Vagina (tissue), 2 donors: ENCODE measurements around the gene STK24.

ENCODE experiments used
- POLR2A ChIP-seq, 2 donors: fragments of 450-650 bp; IDR thresholded peaks; one replicate each; pipeline ENCODE4 v1.6.1; 2017; ENCODE audit warnings: antibody characterized with exemption in 2 of 2, mild to moderate bottlenecking in 2 of 2, moderate library complexity in 2 of 2
- POLR2AphosphoS5 ChIP-seq, 2 donors: sonication (generic); formaldehyde crosslinking; IDR thresholded peaks; one replicate each; pipeline ENCODE4 v1.9.0; 2017; ENCODE audit warnings: antibody characterized with exemption in 2 of 2, mild to moderate bottlenecking in 2 of 2, low read depth in 1 of 2; ENCODE audit not compliant: insufficient read depth in 1 of 2
- TF ChIP-seq, protein P1 (sequence below), 3 experiments: fragments of 450-650 bp in 2 of 3; fragments of 200-600 bp in 1 of 3; sonication (generic) in 1 of 3; IDR thresholded peaks; one replicate each; pipeline ENCODE4 v1.5.1; 2017 to 2019; ENCODE audit warnings: antibody characterized with exemption in 3 of 3, mild to moderate bottlenecking in 2 of 3, moderate library complexity in 2 of 3

DNA sequence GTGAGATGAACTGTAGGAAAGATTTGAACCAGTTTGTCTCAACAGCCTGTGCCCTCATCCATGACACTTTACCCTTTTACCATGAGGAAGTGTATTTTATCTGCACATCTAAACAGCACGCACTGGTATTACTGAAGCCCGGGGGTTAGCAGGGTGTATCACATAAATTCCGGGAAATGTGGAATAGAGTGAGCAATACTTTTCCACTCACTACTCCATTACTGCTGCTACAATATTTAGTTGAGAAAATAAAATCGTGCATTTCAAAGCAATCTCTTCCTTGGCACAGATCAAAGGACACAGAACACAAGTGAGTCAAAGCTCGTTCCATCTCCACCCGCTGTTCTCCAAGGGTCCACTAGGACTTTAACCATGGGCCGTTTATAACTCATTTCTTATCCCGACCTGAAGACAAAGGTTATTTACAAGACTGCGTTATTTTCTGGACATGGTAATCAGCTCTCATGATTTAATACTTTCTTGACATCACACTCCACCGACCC is 35.2 kb downstream of the STK24 start:
- TF ChIP-seq, protein P1, sequence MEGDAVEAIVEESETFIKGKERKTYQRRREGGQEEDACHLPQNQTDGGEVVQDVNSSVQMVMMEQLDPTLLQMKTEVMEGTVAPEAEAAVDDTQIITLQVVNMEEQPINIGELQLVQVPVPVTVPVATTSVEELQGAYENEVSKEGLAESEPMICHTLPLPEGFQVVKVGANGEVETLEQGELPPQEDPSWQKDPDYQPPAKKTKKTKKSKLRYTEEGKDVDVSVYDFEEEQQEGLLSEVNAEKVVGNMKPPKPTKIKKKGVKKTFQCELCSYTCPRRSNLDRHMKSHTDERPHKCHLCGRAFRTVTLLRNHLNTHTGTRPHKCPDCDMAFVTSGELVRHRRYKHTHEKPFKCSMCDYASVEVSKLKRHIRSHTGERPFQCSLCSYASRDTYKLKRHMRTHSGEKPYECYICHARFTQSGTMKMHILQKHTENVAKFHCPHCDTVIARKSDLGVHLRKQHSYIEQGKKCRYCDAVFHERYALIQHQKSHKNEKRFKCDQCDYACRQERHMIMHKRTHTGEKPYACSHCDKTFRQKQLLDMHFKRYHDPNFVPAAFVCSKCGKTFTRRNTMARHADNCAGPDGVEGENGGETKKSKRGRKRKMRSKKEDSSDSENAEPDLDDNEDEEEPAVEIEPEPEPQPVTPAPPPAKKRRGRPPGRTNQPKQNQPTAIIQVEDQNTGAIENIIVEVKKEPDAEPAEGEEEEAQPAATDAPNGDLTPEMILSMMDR (IDR thresholded peaks at IDR 0.05), result no peak
- TF ChIP-seq POLR2A (IDR thresholded peaks at IDR 0.05) (no peak), POLR2AphosphoS5 (IDR thresholded peaks at IDR 0.05; ENCODE audit: insufficient read depth in 1 of 2, low read depth in 1 of 2) (peak in 1 of 2 donors; percentile 18)
